Ishikawa (cell line): ENCODE data around the gene IL1A.

Source experiments
- CEBPB ChIP-seq: IDR thresholded peaks from 2 replicates; pipeline ENCODE4 v1.6.1; 2012
- EP300 ChIP-seq: IDR thresholded peaks from 2 replicates; pipeline ENCODE4 v1.6.1; 2012; ENCODE audit warnings: borderline replicate concordance
- MAX ChIP-seq: IDR thresholded peaks from 2 replicates; pipeline ENCODE4 v1.6.1; 2012
- NFIC ChIP-seq: IDR thresholded peaks from 2 replicates; pipeline ENCODE4 v1.6.1; 2012
- RAD21 ChIP-seq: IDR thresholded peaks from 2 replicates; pipeline ENCODE4 v1.6.1; 2012; ENCODE audit warnings: low read depth
- TCF12 ChIP-seq: IDR thresholded peaks from 2 replicates; pipeline ENCODE4 v1.6.1; 2012; ENCODE audit warnings: low read depth
- TEAD4 ChIP-seq: IDR thresholded peaks from 2 replicates; pipeline ENCODE4 v1.6.1; 2012
- ZBTB7A ChIP-seq: IDR thresholded peaks from 2 replicates; pipeline ENCODE4 v1.6.1; 2012; ENCODE audit warnings: low read depth
- TF ChIP-seq, protein P1 (sequence below): IDR thresholded peaks from 2 replicates; pipeline ENCODE4 v1.6.1; 2012
- TF ChIP-seq, protein P2 (sequence below): IDR thresholded peaks from 2 replicates; pipeline ENCODE4 v1.6.1; 2012; ENCODE audit warnings: low read depth, mild to moderate bottlenecking

DNA sequence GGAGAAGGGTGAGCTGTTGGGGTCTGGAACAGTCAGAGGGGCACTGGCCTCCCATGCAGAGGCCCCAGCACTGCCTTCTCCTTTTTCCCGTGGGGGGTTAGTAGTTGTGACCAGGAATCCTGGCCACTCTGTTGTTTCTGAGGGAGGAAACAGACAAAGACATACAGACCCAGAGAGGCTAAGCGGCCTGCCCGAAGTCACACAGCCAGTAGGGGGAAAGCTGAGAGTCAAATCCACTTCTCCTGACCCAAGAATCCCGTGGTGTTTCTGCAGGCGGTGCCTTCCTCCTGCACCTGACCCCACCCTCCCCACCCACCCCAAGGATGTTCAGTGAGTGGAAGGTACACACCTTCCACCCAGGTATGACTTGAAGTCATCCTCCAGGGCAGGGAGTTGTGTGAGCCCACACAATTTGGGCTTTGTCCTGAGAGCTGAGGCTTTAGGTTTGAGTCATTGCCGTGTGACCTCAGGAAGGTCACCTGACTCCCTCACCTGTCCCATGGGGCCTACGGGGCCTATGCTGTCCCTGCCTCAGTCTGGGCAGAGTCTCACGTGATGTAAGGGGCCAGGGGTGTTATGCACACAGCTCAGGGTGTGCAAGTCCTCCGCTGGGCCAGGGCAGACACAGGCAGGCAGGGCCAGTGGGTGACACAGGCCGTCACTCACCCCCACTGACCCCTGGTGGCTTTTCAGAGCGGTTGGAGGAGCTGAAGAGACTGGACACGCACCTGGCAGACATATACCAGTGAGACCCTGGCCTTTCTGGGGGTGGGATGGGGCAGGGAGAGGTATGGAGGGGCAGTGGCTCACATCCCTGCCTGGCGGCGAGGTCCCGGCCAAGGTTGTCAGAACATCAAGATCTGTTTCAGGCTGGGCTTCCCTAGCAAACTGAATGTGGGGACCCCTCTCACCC, 58.5 kb downstream of the IL1A start:
- no peak for TF ChIP-seq EP300
- no peak for TF ChIP-seq RAD21
- TF ChIP-seq, protein P1, sequence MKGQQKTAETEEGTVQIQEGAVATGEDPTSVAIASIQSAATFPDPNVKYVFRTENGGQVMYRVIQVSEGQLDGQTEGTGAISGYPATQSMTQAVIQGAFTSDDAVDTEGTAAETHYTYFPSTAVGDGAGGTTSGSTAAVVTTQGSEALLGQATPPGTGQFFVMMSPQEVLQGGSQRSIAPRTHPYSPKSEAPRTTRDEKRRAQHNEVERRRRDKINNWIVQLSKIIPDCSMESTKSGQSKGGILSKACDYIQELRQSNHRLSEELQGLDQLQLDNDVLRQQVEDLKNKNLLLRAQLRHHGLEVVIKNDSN, result peak; percentile 82
- TF ChIP-seq, protein P2, sequence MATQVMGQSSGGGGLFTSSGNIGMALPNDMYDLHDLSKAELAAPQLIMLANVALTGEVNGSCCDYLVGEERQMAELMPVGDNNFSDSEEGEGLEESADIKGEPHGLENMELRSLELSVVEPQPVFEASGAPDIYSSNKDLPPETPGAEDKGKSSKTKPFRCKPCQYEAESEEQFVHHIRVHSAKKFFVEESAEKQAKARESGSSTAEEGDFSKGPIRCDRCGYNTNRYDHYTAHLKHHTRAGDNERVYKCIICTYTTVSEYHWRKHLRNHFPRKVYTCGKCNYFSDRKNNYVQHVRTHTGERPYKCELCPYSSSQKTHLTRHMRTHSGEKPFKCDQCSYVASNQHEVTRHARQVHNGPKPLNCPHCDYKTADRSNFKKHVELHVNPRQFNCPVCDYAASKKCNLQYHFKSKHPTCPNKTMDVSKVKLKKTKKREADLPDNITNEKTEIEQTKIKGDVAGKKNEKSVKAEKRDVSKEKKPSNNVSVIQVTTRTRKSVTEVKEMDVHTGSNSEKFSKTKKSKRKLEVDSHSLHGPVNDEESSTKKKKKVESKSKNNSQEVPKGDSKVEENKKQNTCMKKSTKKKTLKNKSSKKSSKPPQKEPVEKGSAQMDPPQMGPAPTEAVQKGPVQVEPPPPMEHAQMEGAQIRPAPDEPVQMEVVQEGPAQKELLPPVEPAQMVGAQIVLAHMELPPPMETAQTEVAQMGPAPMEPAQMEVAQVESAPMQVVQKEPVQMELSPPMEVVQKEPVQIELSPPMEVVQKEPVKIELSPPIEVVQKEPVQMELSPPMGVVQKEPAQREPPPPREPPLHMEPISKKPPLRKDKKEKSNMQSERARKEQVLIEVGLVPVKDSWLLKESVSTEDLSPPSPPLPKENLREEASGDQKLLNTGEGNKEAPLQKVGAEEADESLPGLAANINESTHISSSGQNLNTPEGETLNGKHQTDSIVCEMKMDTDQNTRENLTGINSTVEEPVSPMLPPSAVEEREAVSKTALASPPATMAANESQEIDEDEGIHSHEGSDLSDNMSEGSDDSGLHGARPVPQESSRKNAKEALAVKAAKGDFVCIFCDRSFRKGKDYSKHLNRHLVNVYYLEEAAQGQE, result no peak
- TF ChIP-seq ZBTB7A, result no peak
- no peak for TF ChIP-seq TEAD4
- TF ChIP-seq MAX, result no peak
- no peak for TF ChIP-seq NFIC
- no peak for TF ChIP-seq TCF12
- TF ChIP-seq CEBPB, result no peak
